Activated gamma-delta T cell (primary cell): ENCODE measurements around the gene FTCDNL1.

Experiments used
- DNase-seq: peaks from one replicate; lab custom pipeline; 2025; lab: John Stamatoyannopoulos, UW

FTCDNL1 gene

DNA sequence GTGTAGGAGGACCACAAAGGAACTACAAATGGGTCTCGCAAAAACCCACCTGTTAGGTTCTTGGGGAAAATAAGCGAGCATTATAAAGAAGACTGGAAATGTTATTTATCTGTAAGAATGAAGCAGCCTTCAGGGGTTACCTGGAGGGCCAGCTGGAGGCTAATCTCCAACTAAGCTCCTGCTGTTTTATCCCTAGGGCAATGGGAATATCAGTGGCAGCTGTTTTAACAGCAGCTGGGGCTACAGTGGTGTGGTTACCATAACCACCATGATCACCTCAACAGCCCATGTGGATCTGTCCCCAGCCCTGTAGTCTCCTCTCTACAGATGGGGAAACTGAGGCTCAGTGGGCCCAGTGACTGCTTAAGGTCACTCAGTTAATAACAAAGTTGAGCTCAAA, 108.1 kb downstream of the FTCDNL1 start:
- no peak for DNase-seq

DNA sequence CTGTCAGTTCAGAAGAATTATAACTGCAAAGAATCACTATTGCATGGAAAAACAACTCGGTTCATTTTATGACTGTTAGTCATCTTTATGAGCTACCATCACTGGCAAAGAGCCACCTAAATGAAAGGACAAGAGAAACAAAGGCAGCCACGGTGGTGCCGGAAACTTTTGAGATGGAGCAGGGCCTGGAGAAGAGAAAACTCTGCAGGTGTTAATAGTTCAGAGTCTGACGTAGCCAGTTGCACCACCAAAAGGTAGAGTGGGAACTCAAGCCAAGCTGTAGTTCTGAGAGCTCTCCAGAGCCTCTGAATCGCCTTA, 110.9 kb downstream of the FTCDNL1 start:
- DNase-seq = no peak

DNA sequence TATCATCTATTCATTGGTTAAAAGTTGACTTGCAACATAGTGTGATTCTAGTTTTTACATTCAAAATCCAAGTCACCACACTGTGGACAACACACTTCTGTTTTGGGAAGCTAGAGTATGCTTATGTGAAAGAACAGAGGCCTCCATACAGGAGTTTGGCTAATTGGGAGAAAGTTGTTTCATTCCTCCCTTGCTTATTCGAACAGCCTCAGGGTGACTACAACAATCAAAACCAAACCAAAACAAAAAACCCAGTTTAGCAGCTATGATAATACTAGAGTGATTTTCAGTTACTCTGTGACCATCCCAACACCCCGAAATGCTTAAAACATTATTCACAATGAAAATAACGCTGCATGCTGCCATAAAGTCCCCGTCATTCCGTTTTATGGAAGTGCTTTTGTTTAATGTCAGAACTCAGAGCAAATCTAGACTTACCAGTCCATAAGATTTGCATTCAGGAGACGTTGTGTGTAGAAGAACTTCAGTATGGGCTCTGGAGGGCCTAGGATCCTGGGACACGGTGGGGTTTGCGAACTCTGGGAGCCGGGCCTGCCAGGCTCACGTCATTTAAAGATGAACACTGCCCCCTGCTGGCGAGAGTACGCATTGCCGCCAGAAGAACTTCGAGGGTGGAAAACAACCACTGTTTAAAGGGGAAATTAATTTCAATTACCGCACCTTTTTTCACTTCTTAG, 111.4 kb downstream of the FTCDNL1 start:
- no peak for DNase-seq

DNA sequence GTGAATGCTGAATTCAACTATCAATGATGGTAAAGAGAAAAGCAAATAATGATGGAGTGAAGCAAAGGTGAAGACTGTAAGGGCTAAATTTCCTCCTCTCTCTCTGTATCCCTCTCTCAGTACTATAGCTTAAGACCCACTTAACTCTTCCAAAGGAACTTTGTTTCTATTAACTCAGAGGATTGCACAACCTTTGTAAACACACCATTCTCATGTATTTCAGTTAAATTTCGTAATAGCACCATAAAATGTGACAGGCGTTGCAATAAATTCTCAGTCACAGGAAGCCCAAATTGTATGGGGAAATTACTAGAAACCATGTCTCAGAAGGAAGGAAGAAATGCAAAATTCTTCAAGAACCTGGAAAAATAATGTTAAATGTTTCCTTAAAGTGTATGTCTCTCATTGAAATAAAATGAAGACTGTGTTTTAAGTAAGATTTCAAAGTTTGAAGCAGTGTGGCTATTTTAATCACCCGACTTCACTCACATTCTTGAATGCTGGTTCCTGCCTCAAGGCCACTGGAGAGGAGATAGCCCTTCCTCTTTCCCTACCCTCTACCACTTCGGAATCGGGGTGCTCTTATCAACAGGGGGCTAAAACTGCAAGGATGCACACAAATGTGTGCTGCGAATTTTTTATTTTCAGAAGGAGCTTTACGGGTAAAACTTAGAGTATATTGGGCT, 112.1 kb downstream of the FTCDNL1 start:
- no peak for DNase-seq

DNA sequence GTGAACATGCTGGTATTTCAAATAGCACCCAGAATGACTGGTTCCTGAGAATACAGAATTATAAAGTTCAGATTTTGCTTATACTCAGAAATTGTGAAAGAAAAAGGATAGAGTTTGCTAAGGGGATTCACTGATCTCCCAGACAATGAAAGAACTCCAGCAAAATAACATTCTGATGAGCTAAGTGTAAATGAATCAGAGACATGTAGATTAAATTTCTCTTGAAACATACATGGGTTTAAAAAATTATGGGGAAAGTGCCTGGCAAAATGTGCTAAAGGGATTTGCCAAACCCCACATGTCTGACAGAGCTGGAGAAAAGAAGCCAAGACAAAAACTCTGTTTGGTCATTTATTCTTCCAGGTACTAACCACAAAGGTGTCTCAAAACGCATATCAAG, 116.3 kb downstream of the FTCDNL1 start:
- DNase-seq = no peak

DNA sequence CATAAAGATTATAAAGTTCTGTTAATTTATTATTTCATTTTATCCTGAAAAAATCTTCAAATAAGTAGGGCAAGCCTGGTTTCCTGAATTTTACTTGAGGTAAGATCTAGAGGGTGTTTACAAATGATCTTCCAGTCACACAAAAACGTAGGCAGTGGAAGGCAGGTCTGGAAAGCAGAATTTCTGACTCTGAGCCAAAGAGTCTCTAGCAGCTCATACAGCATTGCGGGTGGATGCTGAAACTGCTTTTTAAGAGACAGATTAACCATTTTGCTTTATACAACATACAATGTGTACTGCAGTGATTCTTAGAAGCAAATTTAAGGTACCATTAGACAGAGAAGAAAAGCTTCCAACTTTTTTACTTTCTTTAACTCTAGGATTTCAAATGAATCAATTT, 117.0 kb downstream of the FTCDNL1 start:
- DNase-seq = no peak

DNA sequence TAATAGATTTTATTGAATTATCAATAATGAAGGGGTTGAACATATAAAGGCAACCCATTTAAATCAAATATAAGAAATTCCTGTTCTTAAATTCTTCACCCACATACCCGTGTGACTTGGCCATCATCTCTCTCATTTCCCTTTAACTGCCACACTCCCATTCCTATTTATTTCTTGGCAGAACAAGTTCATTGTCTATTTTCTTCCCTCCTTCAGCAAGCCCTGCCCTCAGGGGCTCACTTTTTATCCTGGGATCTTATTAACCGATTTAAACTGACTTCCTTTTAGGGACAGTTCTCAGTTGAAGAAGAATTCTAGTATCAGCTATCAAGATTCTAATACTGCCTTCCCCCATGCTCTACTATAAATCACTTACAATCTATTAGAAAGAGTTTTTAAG, 123.2 kb downstream of the FTCDNL1 start:
- DNase-seq = no peak

DNA sequence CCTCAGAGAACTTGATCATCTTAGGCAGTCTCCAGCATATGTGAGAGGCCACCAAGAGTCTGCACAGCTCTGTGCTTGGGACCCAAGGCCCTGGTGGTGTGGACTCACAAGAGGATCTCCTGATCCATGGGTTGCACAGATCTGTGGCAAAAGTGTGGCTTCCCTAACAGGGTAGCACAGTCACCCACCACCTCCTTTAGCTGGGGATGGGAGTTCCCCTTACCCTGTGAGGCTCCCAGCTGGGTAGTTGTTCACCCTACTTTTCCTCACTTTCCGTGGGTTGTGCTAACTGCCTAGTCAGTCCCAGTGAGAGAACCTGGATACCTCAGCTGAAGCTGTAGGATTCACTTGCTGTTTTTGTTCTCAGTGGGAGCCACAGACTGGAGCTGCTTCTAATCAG, 123.7 kb downstream of the FTCDNL1 start:
- no peak for DNase-seq

DNA sequence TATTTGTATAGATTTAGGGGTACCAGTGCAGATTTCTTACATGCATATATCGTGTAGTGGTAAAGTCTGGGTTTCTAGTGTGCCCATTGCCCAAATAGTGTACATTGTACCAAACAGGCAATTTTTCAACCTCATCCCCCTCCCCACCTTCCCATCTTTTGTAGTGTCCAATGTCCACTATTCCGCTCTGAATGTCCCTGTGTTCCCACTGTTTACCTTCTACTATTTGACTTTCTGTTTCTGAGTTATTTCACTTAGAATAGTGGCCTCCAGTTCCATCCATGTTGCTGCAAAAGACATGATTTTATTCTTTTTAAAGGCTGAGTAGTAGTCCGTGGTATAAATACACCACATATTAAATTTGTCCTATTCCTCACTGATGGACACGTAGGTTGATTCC, 132.9 kb downstream of the FTCDNL1 start:
- DNase-seq = no peak

DNA sequence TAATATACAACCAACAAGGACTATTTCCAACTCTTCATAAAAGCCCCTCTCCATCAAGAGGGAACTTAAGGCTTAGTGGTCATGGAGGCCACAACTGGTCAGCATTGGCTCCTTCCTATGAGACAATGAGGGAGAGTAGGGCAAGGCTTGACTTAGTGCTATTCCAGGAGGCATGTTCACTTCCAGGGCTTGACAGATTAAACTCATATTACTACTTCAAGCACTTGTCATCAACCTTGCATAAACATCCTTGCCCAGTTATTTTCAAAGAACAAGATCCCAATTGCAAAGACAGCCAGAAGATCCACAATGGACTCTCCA, 133.4 kb downstream of the FTCDNL1 start:
- DNase-seq = no peak

DNA sequence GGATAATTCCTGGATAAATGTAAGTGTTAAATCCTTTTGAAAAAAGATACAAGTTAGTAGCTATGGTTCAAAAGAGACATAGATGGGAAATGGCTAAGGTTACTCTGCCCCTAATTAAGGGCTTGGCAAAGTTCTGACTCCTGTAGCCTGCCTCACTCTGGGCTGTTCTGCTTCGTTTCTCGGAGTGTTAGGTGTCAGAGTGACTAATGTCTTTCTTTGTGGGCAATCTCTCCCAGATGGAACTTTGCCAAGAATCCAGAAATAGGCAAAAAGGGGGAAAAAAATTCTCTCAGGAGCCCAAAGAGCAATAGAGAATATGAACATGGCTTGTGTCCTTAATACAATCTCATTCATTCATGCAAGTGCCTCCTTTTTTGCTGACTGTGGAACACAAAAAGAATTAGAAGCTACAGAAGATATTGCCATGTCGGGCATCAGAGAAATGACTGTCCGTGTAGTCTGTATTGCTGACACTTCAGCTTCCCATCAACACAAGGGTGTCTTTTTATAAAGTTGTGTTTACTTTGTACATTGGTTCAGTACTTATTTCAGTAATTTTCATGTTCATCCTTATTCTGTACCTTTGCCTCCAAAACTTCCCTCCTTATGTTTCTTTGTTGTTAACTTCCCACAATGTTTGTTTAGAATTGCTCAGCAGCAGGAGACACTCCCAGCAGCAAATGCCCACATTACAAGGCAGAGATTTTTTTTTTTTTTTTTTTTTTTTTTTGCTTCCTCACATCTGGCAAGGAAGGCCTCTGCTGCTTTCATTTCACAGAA, 134.0 kb downstream of the FTCDNL1 start:
- DNase-seq = no peak

DNA sequence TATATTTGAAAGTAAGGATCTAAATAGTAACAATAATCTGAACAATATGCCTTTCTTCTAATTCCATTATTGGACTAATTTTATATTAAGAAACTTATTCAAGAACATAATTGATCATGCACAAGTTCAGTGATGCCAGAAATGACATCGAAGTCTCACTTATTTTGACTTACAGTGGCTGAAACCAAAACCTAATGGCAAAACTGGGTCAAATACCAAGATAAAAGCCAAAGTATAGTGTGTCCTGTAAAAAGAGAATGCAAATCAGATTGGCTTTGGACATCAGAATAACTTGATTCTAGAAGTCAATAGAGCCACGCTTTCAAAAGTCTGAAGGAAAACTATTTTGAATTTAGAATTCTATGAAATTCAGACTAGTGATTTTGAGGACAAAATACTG, 137.2 kb downstream of the FTCDNL1 start:
- DNase-seq = no peak

DNA sequence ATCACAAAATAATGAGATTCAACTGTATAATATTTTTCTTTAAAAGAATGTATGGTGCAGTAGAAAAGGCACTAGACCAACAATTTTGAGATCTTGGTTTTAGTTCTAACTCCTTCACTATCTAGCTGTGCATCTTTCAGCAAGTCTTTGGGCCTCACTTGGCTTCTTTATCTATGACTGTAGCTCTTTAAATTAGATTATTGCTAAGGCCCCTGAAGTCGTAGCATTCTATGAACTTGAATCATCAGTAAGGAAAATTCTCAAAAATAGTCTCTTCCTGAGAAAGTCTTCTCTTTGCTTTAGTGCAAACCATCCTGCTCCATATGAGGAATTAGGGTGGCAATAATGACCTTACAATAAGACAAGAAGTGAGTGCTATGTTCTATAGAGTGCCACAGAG, 140.4 kb downstream of the FTCDNL1 start:
- DNase-seq = no peak
